ENCODE measurements around the gene E2F4. TPM values are rescaled to one million over a fixed set of nuclear protein-coding genes. Genes with fewer than 3 reads are reported as not detected.

E2F4 gene
- total and polyA plus RNA-seq, 2 of the 13 experiments (the other 11 are each of a cell fraction or from before 2014, with no cell fraction given): 84.8 to 91.2 TPM

GRCh38 chr16:67170949-67171649 lies 20.9 kb upstream of the E2F4 start (continued):
- no peak for TF ChIP-seq REST (IDR thresholded peaks at IDR 0.05; ENCODE audit: borderline replicate concordance in 1 of 2, low read depth in 1 of 2, low read length in 2 of 2)
- 0 out of 2 replicates have a peak, but pooled peaks have one; percentile 25 for TF ChIP-seq ZNF614 (CRISPR knock-in tag; IDR thresholded peaks at IDR 0.05; ENCODE audit: borderline replicate concordance)
- TF ChIP-seq ZBTB43 (CRISPR knock-in tag; conservative IDR thresholded peaks at IDR 0.05): no peak
- TF ChIP-seq EEA1 (CRISPR knock-in tag; IDR thresholded peaks at IDR 0.05; ENCODE audit: borderline replicate concordance): no peak
- TF ChIP-seq ZNF501 (CRISPR knock-in tag; IDR thresholded peaks at IDR 0.05): peak; percentile 82
- no peak for TF ChIP-seq GATA4 (IDR thresholded peaks at IDR 0.05; ENCODE audit: borderline replicate concordance, low read depth)
- no peak for TF ChIP-seq KDM3A (CRISPR knock-in tag; IDR thresholded peaks at IDR 0.05; ENCODE audit: low read depth)
- no peak for TF ChIP-seq TBX2 (CRISPR knock-in tag; IDR thresholded peaks at IDR 0.05; ENCODE audit: borderline replicate concordance)
- TF ChIP-seq ZNF382 (CRISPR knock-in tag; IDR thresholded peaks at IDR 0.05; ENCODE audit: borderline replicate concordance): no peak
- peak; percentile 22; the same call in 1 of the 2 replicates for TF ChIP-seq KDM4B (CRISPR knock-in tag; IDR thresholded peaks at IDR 0.05)
- no peak for TF ChIP-seq NR2F2 (IDR thresholded peaks at IDR 0.05; ENCODE audit: borderline replicate concordance, low read depth)
- no peak for TF ChIP-seq MYPOP (CRISPR knock-in tag; IDR thresholded peaks at IDR 0.05)
- no peak for TF ChIP-seq ZNF121 (CRISPR knock-in tag; IDR thresholded peaks at IDR 0.05)
- no peak for TF ChIP-seq ZNF792 (CRISPR knock-in tag; IDR thresholded peaks at IDR 0.05)
- no peak; the same call in 1 of the 2 replicates for TF ChIP-seq E2F1 (CRISPR knock-in tag; IDR thresholded peaks at IDR 0.05)
- 0 out of 2 replicates have a peak, but pooled peaks have one; percentile 30 for TF ChIP-seq PRDM15 (CRISPR knock-in tag; IDR thresholded peaks at IDR 0.05)
- TF ChIP-seq MEIS1 (CRISPR knock-in tag; IDR thresholded peaks at IDR 0.05; ENCODE audit: borderline replicate concordance): no peak; the same call in 1 of the 2 replicates
- no peak for TF ChIP-seq DR1 (CRISPR knock-in tag; IDR thresholded peaks at IDR 0.05)
